HG03469 (cell line): ENCODE measurements around the gene NRL.

ENCODE experiments used
- ATAC-seq: cut with Tn5 transposase; IDR thresholded peaks from one replicate; pipeline ENCODE4 v1.9.1; 2021; ENCODE audit warnings: mild to moderate bottlenecking, moderate library complexity, moderate number of reproducible peaks; ENCODE audit not compliant: unreplicated experiment

Gene NRL

GRCh38 chr14:24100982-24101494 is 13.7 kb downstream of the NRL start:
- ATAC-seq, result no peak

GRCh38 chr14:24100197-24100981 is 14.4 kb downstream of the NRL start:
- ATAC-seq, result no peak

DNA sequence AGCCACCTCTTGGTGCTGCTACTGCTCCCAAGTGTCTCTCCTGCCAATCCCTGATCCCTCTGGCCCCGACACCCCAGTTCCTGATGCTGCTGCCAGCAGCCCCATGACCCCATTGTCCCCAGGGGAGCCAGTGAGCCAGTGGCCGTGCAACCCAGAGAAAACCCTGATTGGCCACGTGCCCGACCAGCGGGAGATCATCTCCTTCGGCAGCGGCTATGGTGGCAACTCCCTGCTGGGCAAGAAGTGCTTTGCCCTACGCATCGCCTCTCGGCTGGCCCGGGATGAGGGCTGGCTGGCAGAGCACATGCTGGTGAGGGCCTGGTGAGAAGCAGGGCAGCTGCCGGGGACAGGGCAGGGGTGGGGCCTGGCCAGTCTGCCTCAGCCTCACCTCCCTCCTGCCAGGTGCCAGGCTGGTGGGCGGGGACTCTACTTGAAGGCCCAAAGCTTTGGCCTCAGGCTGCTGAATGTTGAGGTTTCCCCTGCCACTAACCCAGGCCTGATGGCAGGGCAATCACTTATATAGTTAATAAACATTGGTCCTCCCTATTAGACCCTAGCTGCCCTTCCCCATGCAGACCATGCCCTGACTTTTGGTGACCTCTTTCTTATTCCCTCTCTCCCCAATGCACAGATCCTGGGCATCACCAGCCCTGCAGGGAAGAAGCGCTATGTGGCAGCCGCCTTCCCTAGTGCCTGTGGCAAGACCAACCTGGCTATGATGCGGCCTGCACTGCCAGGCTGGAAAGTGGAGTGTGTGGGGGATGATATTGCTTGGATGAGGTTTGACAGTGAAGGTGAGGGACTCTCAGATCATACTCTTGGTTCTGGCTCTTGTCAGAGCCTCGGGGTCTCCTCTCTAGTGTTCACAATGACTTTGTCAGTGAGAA is 15.6 kb downstream of the NRL start:
- ATAC-seq, result no peak

DNA sequence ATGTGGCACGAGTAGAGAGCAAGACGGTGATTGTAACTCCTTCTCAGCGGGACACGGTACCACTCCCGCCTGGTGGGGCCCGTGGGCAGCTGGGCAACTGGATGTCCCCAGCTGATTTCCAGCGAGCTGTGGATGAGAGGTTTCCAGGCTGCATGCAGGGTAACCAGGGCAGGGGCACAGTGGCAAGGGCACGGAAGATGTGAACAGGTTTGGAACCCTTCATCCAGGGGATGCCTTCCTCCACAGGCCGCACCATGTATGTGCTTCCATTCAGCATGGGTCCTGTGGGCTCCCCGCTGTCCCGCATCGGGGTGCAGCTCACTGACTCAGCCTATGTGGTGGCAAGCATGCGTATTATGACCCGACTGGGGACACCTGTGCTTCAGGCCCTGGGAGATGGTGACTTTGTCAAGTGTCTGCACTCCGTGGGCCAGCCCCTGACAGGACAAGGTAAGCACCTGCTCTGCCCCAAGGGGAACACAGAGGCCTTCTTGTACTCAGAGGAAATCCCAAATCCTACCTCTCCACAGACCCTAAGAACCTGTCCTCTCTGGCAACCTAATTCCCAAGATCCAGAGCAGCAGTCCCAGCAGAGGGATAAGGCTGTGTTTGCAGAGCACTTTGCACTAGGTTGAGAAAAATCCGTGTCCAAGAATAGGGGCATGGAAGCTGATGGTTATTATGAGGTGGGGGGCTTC is 16.4 kb downstream of the NRL start:
- no peak for ATAC-seq

GRCh38 chr14:24096545-24097181 is 18.1 kb downstream of the NRL start:
- no peak for ATAC-seq

GRCh38 chr14:24095271-24096068 is 19.3 kb downstream of the NRL start:
- ATAC-seq, result peak; percentile 49

DNA sequence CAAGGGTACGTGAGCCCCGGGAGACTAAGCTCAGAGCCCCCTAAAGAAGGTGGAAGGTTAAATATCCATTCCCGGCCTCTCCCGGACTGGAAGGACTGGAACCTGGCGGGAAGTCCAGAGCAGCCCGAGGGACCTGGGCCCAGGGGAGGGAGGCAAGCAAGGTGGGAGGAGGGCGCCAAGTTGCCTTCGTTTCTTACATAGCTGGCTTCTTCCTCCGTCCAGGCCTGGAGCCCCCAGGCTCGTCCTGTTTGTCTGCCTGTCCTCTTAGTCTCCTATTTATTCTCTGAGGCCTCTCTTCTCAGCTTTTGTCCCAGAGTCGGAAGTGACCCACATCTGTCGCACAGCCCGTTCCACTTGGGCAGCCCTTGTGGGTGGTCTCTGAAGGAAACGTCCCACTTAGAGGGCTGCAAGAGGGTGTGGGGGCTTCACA is 19.9 kb downstream of the NRL start:
- ATAC-seq, result no peak

- ATAC-seq, result no peak
These were observed 20.6 kb downstream of the NRL start, which contains the start of gene PCK2 for GRCh38 chr14:24093901-24094840. PCK2 (plus strand) TSS chr14:24094311; CDS start chr14:24094406, 95 bp downstream.

- no peak for ATAC-seq
These were observed 21.4 kb downstream of the NRL start for GRCh38 chr14:24093207-24093900.

- no peak for ATAC-seq
These were observed 22.1 kb downstream of the NRL start for GRCh38 chr14:24092505-24093206.

DNA sequence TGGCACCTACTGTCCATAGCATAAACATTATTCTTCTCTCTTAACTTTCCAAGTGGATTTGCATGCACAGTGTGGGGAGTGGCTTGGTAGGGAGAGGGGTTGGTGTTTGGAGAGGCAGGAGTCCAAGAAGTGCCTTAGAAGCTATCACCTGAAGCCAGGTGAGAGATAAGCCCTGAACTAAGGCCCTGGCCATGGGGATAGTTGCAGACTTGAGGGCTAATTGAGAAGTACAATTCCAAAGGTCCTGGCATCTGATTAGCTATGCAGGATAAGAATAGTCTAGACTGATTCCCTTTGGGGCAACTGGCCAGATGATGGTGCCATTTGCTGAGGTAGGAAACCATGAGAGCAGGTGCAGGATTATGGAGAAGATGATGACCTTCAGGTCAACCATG is 22.6 kb downstream of the NRL start:
- ATAC-seq, result no peak

DNA sequence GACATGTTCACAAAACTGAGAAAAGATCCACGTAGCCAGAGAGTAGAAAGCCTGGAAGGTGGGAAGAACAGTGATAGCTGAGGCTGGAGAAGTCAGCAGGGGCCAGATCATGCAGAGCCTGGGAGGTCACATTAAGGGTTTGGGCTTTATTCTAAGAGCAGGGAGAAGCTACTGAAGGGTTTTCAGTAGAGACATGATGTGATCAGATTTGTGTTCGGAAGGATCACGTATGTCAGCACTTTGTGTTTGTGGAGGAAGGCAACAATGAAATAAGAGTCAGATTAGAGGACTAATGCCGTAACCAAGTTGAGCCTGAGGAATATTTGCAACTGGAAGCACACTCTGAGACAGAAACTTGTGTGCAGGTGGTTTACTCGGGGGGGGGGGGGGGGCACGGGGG is 24.9 kb downstream of the NRL start:
- no peak for ATAC-seq

- ATAC-seq, result no peak
These were observed 26.7 kb downstream of the NRL start for GRCh38 chr14:24088095-24088494.

DNA sequence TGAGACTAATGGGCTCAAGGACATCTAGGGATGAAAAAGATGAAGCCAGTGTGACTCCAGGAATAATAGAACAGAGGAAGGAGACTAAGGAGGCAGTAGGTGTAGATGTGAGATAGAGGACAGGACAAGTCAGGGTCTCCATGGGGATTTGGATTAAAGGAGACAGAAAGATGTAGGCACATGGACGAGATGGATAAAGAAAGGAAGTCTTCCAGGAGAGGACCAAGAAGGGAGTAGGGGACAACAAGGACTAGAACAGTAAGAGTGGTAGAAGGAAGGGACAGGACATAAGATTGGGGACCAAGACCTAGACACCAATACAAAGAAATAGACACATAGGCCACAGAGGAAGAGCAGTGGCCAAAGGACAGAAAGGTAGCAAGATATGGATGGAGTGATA is 27.7 kb downstream of the NRL start:
- ATAC-seq, result no peak

DNA sequence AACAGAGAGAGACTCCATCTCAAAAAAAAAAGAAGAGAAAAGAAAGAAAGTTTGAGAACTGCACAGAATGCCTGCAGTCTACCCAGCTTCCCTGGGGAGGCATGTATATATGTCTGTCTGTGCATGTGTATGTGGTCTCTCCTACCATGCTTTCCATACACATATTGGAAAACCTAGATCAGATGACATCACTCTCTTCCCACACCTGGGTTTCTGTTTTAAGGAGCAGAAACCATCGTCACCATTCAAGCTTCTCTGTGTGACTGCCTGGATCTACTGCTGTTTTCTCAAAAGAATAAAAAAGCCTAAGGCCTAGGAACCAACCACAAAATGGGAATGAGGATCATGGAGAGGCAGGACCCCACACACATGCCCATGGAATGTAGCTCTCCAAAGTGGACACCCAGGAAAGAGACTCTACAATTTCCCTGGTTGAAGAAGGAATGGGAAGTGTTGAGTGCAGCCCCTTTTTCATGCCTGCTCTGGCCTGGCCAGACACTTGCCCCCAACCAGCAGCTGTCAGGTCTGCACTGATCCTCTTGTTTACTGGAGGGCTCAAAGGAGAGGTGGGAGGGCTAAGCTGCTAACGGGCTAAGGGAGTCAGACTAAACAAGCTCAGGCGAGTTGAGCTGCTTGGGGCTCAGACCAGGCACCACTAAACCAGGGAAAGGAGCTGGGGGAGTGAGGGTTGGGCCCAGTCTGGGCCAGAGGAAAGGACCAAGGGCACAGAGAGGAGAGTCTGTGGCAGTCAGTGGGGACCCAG is 28.4 kb downstream of the NRL start:
- ATAC-seq, result no peak

DNA sequence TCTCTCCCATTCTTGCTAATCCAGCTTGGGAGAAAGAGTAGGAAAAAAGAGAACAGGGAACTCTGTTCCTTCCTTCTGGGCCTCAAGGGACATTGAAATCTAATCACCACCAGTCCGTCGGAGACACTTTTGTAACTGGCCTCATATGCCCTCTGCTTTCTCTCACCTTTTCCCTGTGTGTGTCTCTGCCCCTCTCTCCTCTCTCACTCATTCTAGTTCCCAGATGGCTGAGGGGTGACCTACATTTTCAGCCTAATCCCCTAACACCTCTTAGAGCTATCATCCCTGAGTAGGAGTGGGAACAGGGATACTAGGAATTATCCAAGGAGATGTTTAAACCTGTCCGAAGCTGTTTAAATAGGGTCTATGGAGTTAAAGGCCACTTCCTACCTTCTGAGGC is 29.5 kb downstream of the NRL start:
- no peak for ATAC-seq

- ATAC-seq, result no peak
These were observed 30.3 kb downstream of the NRL start for GRCh38 chr14:24084440-24084839.
